SK-N-MC (cell line): ENCODE results near the gene TBKBP1.

ENCODE experiments used
- DNase-seq: peaks from one replicate; pipeline ENCODE4 v3.0.0-alpha.2; 2011; ENCODE audit warnings: low read depth, low spot score
- H3K27ac ChIP-seq: fragments of 200-600 bp; sonication (generic); 2 replicates; pipeline ENCODE4 v1.5.1; 2016; ENCODE audit warnings: mixed run types
- H3K36me3 ChIP-seq: fragments of 200-600 bp; sonication (generic); 2 replicates; pipeline ENCODE4 v1.6.1; 2017; ENCODE audit warnings: antibody characterized with exemption, low read length, mixed read lengths; ENCODE audit not compliant: insufficient read depth
- H3K4me3 ChIP-seq: fragments of 200-600 bp; sonication (generic); 2 replicates; pipeline ENCODE4 v1.5.1; 2016
- H3K9ac ChIP-seq: fragments of 200-600 bp; sonication (generic); 2 replicates; pipeline ENCODE4 v1.8.0; 2017; ENCODE audit warnings: mixed run types, mixed read lengths; ENCODE audit not compliant: insufficient read length
- H3K9me3 ChIP-seq: fragments of 200-600 bp; sonication (generic); 2 replicates; pipeline ENCODE4 v1.6.1; 2017; ENCODE audit warnings: low read depth, mild to moderate bottlenecking, antibody characterized with exemption, low read length, moderate library complexity, mixed read lengths
- EZH2 ChIP-seq: fragments of 200-600 bp; sonication (generic); IDR thresholded peaks from one replicate; pipeline ENCODE4 v1.6.1; 2017; ENCODE audit warnings: antibody characterized with exemption
- FOXP2 ChIP-seq: optimal IDR thresholded peaks from 2 replicates; pipeline ENCODE3; 2011; ENCODE audit warnings: mild to moderate bottlenecking, moderate library complexity; ENCODE audit not compliant: insufficient read depth; ENCODE audit errors: extremely low read length, control extremely low read depth
- POLR2AphosphoS5 ChIP-seq: IDR thresholded peaks from 2 replicates; pipeline ENCODE4 v1.6.1; 2012; ENCODE audit warnings: mild to moderate bottlenecking, low read depth, low read length, borderline replicate concordance

TBKBP1 gene

DNA sequence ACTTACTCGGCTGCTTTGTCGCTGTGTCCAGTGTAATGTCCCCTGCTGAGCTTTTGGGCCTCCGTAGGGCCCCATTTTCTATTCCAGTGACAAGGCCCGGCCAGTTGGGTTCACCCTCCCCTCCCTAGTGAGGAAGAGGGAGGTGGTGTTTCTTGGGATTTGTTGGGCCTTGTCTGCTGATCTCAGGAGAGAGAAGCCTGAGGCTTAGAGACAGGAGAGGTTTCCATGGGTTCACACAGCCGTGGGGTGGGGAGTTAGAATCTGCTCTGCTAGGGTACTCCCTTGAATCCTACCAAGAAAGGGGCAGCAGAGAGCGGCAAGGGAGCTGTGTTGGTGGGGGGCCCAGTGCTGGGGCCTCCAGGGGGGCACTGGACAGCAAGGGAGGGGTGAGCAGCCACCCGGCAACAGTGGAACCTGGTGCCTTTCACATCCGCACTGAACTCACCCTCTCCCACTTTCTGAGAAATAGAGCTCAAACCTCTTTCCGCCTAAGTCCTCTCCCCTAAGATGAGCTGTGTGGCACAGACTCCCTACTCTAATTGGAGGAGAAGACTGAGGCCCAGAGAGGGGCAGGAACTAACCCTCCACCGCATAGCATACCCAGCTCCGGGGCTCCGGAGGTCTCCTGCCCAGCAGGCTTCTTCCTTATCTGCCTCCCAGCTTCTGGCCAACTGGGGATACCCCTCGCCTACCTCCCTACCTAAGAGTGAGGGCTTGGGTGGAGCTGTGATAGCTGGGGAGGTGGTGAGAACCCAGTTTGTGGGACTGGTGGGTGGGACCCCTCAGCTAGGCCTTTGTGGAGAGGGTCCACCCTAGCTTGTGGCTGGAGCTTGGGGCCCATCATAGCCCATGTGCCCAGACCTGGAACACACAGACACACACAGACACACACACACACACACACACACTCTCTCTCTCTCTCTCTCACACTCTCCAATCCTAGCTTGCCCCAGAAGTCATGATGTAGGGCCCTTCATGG, 6.8 kb downstream of the TBKBP1 start:
- Histone ChIP-seq H3K4me3 (no peak overlapping the region), H3K9ac (no peak overlapping the region), H3K36me3 (peaks cover 12% of the 10 kb centered on the region; the same call in 1 of the 2 replicates), H3K27ac (no peak overlapping the region), H3K9me3 (no peaks in the 10 kb centered on the region)
- TF ChIP-seq EZH2: no peak
- no peak for TF ChIP-seq POLR2AphosphoS5
- TF ChIP-seq FOXP2: no peak
- no peak for DNase-seq

DNA sequence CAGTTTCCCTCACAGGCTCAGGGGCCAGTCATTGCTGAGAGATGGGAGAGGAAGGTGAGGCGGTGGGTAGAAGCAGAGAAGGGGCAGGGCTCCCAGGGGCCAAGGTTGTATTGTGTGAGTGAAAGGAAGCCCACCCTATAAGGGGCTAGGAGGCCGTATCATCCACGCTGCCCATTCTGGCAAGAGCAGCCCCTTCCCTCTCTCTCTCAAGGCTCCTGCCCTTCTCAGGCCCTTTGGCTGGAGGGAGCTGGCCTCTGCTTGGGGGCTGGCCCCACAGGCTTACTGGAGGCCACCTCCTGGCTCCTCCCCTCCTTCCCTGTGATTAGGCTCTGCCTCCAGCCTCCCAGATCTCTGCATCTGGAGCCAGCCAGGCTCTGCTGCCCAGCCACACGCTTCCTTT, 7.6 kb downstream of the TBKBP1 start:
- no peak overlapping the region for H3K9ac ChIP-seq
- DNase-seq: no peak
- H3K4me3 ChIP-seq: no peak overlapping the region
- peaks cover 12% of the 10 kb centered on the region; the same call in 1 of the 2 replicates for H3K36me3 ChIP-seq
- no peaks in the 10 kb centered on the region for H3K9me3 ChIP-seq
- TF ChIP-seq POLR2AphosphoS5 (no peak), EZH2 (no peak), FOXP2 (no peak)
- no peak overlapping the region for H3K27ac ChIP-seq

DNA sequence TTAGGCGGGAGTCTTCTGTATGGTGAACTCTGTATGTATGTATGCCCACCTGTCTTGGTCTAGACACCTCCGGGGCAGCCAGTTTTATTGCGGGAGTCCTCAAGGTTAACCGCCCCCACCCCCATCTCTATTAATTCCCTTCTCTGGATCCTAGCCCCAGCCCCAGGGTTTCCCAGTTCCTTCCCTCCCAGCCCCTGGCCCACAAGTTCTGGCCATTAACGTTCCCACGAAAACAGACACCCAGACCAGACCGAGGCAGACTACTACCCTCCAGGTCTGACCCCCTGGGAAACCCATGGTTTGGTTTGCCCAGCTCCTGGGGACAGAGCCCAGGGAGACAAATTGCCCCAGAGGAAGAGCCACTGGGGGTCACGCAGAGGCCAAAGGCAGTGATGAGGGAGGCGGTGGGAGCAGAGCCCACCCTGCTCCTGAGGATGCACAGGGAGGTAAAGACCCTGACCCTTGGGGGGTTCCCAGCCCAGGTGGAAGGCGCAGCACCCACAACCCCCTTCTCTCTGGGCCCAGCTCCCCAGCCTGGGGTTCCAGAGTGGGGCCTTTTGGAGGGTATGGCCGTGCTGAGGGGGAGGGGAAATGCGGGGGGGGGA, 8.5 kb downstream of the TBKBP1 start:
- no peak for TF ChIP-seq EZH2
- TF ChIP-seq FOXP2: no peak
- TF ChIP-seq POLR2AphosphoS5: no peak
- Histone ChIP-seq H3K27ac (no peak overlapping the region), H3K4me3 (no peak overlapping the region), H3K9me3 (no peaks in the 10 kb centered on the region), H3K36me3 (peaks cover 12% of the 10 kb centered on the region; the same call in 1 of the 2 replicates), H3K9ac (no peak overlapping the region)
- DNase-seq: no peak

DNA sequence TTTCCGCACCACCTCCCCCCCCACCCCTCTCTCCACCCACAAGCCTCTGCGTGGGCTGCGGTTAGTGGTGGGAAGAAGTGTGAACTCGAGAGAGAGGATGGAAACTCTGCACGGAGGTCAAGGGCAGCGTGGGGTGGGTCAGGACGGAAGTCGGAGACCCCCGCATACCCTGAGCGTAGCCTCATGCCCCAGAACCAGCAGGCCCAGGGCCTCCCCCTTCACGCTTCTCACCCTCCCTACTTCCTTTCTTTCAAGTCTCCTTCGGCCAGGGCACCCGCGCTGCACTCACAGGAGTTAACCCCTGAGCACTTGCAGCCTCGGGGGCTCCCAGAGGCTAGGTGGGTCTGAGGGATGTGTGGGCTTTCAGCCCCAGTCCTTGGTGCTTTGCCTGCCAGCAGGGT, 9.2 kb downstream of the TBKBP1 start:
- Histone ChIP-seq H3K9ac (no peak overlapping the region), H3K9me3 (no peaks in the 10 kb centered on the region), H3K27ac (no peak overlapping the region), H3K36me3 (peaks cover 12% of the 10 kb centered on the region; the same call in 1 of the 2 replicates), H3K4me3 (no peak overlapping the region)
- TF ChIP-seq FOXP2 (no peak), EZH2 (no peak), POLR2AphosphoS5 (no peak)
- DNase-seq: no peak

DNA sequence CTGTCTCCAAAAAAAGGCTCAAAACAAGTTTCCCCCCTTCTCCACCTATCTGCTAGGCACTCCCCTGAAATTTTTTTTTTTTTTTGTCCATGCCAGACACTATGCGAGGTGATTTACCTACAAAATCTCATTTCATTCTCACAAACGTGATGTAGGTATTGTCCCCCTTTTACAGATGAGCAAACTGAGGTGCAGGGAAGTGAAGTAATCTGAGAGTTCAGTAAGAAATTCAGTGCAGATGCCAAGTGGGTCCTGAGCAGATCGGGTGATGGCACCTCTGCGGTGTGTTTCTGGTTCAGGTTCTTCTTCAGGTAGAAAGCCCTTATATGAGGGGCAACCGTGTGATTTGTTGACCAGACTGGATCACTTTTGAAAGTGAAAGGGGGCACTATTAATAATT, 9.7 kb downstream of the TBKBP1 start:
- H3K36me3 ChIP-seq: peaks cover 12% of the 10 kb centered on the region; the same call in 1 of the 2 replicates
- no peak overlapping the region for H3K27ac ChIP-seq
- no peak overlapping the region for H3K9ac ChIP-seq
- H3K9me3 ChIP-seq: no peaks in the 10 kb centered on the region
- H3K4me3 ChIP-seq: no peak overlapping the region
- DNase-seq: no peak
- TF ChIP-seq EZH2: no peak
- no peak for TF ChIP-seq POLR2AphosphoS5
- no peak for TF ChIP-seq FOXP2

DNA sequence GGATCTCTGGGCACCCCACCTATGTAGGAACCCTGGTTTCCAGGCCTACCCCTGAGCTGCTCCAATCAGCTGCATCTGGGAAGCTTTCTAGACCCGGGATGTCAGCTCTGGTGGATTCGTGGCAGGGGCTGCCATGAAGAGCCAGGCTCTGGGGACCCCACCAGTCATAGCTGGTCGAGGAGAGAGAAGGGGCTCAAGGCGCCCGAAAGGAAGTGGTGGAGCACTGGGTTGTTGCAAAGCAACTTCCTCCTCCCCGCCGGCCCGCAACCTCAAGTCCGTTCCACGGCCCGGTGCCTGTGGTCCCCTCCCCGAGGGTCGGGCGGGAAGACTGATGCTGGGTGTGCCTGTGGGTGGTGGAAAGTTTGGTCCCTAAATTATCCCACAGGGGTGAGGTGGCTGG, 10.2 kb downstream of the TBKBP1 start:
- no peaks in the 10 kb centered on the region for H3K9me3 ChIP-seq
- peaks cover 11% of the 10 kb centered on the region; the same call in 1 of the 2 replicates for H3K36me3 ChIP-seq
- DNase-seq: no peak
- no peak overlapping the region for H3K4me3 ChIP-seq
- TF ChIP-seq EZH2: no peak
- no peak for TF ChIP-seq FOXP2
- TF ChIP-seq POLR2AphosphoS5: no peak
- H3K9ac ChIP-seq: no peak overlapping the region
- H3K27ac ChIP-seq: no peak overlapping the region

DNA sequence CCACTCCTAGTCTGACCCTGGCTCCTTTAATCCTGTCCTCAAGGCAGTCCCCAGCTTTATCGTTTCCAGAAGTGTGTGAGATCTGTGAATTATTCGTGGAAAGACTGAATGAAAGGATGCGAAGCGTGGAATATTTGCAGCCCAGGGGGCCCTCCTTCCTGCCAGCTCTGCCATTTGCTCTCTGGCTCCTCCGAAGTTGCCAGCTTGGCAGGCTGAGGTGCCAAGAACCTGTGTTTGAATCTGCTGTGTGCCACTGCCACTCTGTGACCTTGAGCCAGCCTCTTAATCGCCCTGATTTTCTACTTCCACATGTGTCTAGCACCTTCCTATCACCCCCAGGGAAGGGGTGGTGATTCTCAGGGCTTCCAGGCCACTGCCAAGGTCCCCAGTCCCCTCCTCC, 10.8 kb downstream of the TBKBP1 start:
- TF ChIP-seq EZH2 (no peak), FOXP2 (no peak), POLR2AphosphoS5 (no peak)
- Histone ChIP-seq H3K36me3 (peaks cover 6% of the 10 kb centered on the region; the same call in 1 of the 2 replicates), H3K9me3 (no peaks in the 10 kb centered on the region), H3K4me3 (no peak overlapping the region), H3K9ac (no peak overlapping the region), H3K27ac (no peak overlapping the region)
- DNase-seq: no peak

DNA sequence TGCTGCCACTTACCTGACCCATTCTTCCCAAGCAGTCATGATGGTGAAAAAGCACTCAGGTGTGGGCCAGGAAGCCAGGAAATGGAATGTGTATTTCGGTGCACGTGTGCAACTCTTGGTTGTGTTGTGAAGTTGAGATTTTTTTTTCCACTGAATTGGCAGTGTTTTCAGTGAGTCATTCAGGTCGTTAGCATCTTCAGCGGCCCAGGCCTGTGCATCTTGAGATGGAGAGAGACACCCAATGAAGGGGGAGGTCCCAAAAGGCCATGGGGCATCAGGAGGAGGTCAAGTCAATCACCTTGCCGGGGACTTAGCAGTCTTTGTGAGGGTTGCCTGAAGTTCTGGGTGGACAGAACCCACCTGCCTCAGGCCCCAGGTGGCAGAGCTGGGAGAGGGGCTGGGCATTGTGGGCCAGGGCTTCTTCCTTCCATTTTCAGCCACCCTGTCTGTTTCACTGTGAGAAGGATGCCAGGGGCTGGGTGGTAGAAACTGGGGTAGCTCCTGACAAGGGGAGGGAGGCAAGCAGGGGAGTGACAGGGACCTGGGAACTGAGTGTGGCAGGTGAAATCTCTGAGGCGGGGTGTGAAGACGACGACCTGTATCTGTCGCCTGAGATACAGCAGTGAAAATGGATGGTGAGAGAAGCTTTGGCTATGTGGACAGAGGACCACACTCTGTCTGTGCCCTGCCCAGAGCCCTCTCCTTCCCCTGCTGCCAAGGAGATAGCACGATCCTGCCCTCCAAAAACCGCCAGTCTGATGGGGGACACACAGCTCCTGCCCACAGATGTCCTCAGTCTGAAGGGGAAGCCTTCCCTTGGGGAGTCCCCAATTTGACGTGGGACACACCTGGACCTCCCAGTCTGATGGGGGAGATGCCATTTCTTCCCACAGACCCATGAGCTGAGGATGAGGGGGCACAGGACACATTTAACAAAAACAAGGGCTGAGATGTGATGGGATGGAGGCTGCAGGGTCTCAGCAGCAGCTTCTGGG, 11.9 kb downstream of the TBKBP1 start:
- H3K4me3 ChIP-seq: no peak overlapping the region
- no peak overlapping the region for H3K27ac ChIP-seq
- TF ChIP-seq FOXP2 (no peak), POLR2AphosphoS5 (no peak), EZH2 (no peak)
- peaks cover 4% of the 10 kb centered on the region; the same call in 1 of the 2 replicates for H3K36me3 ChIP-seq
- H3K9ac ChIP-seq: no peak overlapping the region
- no peaks in the 10 kb centered on the region for H3K9me3 ChIP-seq
- no peak for DNase-seq
